Psoas muscle (tissue), 8 donors: ENCODE data around the gene KDM4C. TPM values are rescaled to one million over a fixed set of nuclear protein-coding genes. Genes with fewer than 3 reads are reported as not detected.

Experiments
- ATAC-seq, 4 donors: fragments of 200-7000 bp; cut with Tn5 transposase; one replicate each; pipeline ENCODE4 v1.9.1; 2020; ENCODE audit warnings: moderate library complexity in 3 of 4, mild to moderate bottlenecking in 2 of 4
- DNase-seq, 2 donors: peaks; one replicate each; pipeline ENCODE4 v3.0.0-alpha.2; 2020
- H3K27ac ChIP-seq: fragments of 200-600 bp; one replicate; pipeline ENCODE4 v1.8.0; 2022
- H3K27me3 ChIP-seq, 3 donors: fragments of 200-600 bp in 1 of 3; one replicate each; pipeline versions ENCODE4 v1.6.1 to v1.8.0; 2013 to 2022; ENCODE audit warnings: low read length in 2 of 3, mild to moderate bottlenecking in 2 of 3, moderate library complexity in 1 of 3; ENCODE audit not compliant: insufficient read depth in 3 of 3
- H3K36me3 ChIP-seq, 2 donors: fragments of 200-600 bp in 1 of 2; one replicate each; pipeline versions ENCODE4 v1.6.1 to v1.8.0; 2013 to 2022; ENCODE audit warnings: low read depth in 1 of 2, mild to moderate bottlenecking in 1 of 2, moderate library complexity in 1 of 2; ENCODE audit not compliant: insufficient read depth in 1 of 2
- H3K4me1 ChIP-seq: fragments of 200-600 bp; one replicate; pipeline ENCODE4 v1.8.0; 2022
- H3K4me3 ChIP-seq: fragments of 200-600 bp; one replicate; pipeline ENCODE4 v1.8.0; 2022; ENCODE audit warnings: mild to moderate bottlenecking
- H3K9me3 ChIP-seq: fragments of 200-600 bp; one replicate; pipeline ENCODE4 v1.8.0; 2022
- WGBS, 3 donors: extraction: QIAGEN DNeasy Blood & Tissue Kit; methylation state at CpG; one replicate each; pipeline versions ENCODE4 v1.1.6 to v1.1.7; 2013; 5-methylcytosine and 5-hydroxymethylcytosine counted together
- intact Hi-C, 2 donors: fragments of 100-400 bp; cut with DNase I; formaldehyde crosslinking; loops; one replicate each; pipeline versions ENCODE4 v1.11.0 to v1.14.2; 2022
- polyA plus RNA-seq, 3 donors: library from polyadenylated mRNA; stranded (reverse); fragments of 200-250 nt; gene quantifications; one replicate each; pipeline ENCODE4 v1.2.3, GENCODE V29; 2013
- total RNA-seq, 4 donors: library from RNA; stranded (reverse); fragmentation: NEBNext Ultra II Directional in 2 of 4; extraction: Animal tissue kit (Norgen Biotek cat#: 25700) in 2 of 4; gene quantifications; one replicate each; pipeline versions ENCODE4 v1.2.1 to v1.2.4, GENCODE V29; 2021 to 2023
- TF ChIP-seq, protein P1 (sequence below): fragments of 200-600 bp; IDR thresholded peaks from one replicate; pipeline ENCODE4 v1.8.0; 2022; ENCODE audit warnings: antibody characterized with exemption
- donor health status: healthy with polysubstance abuse.
- donor health status: DM: no; HTN: no; CAD: no; lungs with moderate emphysema.
- donor health status: Bipolar disorder and iron deficiency.
- donor health status: healthy.
- donor health status: DM: yes; HTN: yes; CAD: no.
- donor health status: DM: no; HTN: no; CAD: no.
- donor health status: DM: no; HTN: no; CAD: no.
- donor health status: DM: yes; HTN: yes; CAD: no.

KDM4C gene
- total and polyA plus RNA-seq, 7 donors, result 2.7 to 13.0 (median 10.1) TPM

DNA sequence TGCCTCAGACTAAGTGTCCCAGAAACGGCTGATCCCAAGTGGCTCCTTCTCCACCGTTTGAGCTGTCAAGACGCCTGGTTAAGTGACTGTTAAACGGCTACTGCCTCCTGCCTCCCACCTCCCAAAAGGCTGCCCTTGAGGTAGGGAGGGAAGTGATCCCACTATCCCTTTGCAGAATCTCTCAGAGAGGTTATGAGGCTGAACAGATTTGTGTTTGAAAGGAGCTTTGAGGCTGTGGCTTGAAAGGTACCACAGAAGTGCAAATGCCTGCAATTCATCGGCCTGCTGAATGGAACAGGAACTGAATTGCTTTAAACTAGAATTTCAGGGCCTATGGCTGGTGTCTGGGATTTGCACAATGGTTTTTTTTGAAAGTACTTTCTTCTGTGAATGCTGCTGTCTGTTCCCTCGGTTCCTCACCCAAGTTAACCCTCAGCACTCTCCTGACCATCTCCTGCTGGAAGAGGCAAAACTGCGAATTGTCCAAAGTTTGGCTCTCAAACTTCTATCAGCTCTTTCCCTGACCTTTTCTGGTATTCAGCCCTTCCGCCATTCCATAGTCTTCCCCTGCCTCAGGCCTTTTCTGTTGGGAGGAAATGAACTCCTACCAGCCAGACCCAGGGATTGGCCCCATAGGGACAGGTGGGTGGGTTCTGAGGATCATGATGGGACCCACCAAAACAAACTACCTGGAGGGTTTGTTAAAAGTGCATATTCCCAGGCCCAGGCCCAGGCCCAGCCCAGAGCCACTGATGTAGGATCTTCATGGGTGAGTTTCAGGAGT lies 453.3 kb downstream of the KDM4C start:
- Histone ChIP-seq H3K4me1 (no peaks in the 10 kb centered on the region), H3K9me3 (no peaks in the 10 kb centered on the region), H3K27me3 (no peaks in the 10 kb centered on the region), H3K4me3 (no peak overlapping the region), H3K27ac (no peak overlapping the region), H3K36me3 (no peaks in the 10 kb centered on the region)
- intact Hi-C loops, result no loop called here
- TF ChIP-seq, protein P1, sequence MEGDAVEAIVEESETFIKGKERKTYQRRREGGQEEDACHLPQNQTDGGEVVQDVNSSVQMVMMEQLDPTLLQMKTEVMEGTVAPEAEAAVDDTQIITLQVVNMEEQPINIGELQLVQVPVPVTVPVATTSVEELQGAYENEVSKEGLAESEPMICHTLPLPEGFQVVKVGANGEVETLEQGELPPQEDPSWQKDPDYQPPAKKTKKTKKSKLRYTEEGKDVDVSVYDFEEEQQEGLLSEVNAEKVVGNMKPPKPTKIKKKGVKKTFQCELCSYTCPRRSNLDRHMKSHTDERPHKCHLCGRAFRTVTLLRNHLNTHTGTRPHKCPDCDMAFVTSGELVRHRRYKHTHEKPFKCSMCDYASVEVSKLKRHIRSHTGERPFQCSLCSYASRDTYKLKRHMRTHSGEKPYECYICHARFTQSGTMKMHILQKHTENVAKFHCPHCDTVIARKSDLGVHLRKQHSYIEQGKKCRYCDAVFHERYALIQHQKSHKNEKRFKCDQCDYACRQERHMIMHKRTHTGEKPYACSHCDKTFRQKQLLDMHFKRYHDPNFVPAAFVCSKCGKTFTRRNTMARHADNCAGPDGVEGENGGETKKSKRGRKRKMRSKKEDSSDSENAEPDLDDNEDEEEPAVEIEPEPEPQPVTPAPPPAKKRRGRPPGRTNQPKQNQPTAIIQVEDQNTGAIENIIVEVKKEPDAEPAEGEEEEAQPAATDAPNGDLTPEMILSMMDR, result no peak
- ATAC-seq (no peak), DNase-seq (no peak)
- 71 to 78% (median 72%) methylated on average over 8 of the region's 8 CpGs for WGBS, 3 donors

- no peaks in the 10 kb centered on the region for H3K27me3 ChIP-seq
- ATAC-seq (no peak), DNase-seq (no peak)
- H3K27ac ChIP-seq, result no peak overlapping the region
- intact Hi-C loops, result no loop called here
- H3K4me1 ChIP-seq, result no peaks in the 10 kb centered on the region
- H3K9me3 ChIP-seq, result no peaks in the 10 kb centered on the region
- H3K4me3 ChIP-seq, result no peak overlapping the region
- no peaks in the 10 kb centered on the region for H3K36me3 ChIP-seq
- TF ChIP-seq, protein P1, result no peak
- WGBS, 3 donors, result 70 to 87% (median 73%) methylated on average over 3 of the region's 3 CpGs
Measured at GRCh38 chr9:7211657-7212056, 453.9 kb downstream of the KDM4C start.

DNA sequence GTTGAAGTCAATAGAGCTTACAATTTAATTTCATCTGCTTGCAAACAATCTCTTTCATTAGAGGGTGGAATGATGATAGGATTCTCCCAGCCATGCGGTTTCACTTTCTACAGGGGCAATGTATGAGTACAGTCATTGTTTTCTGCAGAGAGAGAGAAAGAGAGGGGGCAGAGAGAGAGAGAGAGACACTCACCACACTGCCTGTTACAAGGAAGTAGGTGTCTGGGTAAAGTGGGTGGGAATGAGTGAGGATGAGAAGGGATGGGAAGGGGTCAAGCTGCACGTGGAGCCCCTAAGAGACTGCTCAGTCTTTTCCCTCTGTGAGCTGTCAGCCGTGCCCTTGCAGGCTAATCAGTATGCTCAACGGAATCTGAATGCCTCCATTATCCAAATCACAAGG lies 454.3 kb downstream of the KDM4C start:
- H3K27me3 ChIP-seq, result no peaks in the 10 kb centered on the region
- ATAC-seq (no peak), DNase-seq (no peak)
- no peaks in the 10 kb centered on the region for H3K4me1 ChIP-seq
- TF ChIP-seq, protein P1, result no peak
- no peak overlapping the region for H3K4me3 ChIP-seq
- intact Hi-C loops, result no loop called here
- H3K27ac ChIP-seq, result no peak overlapping the region
- H3K9me3 ChIP-seq, result no peaks in the 10 kb centered on the region
- WGBS, 3 donors, result 36 to 47% (median 37%) methylated on average over 4 of the region's 4 CpGs
- no peaks in the 10 kb centered on the region for H3K36me3 ChIP-seq

- H3K36me3 ChIP-seq, result no peaks in the 10 kb centered on the region
- H3K4me1 ChIP-seq, result no peaks in the 10 kb centered on the region
- H3K9me3 ChIP-seq, result no peaks in the 10 kb centered on the region
- TF ChIP-seq, protein P1, result no peak
- WGBS, 3 donors, result 48 to 78% (median 78%) methylated on average over 7 of the region's 7 CpGs
- no peaks in the 10 kb centered on the region for H3K27me3 ChIP-seq
- H3K4me3 ChIP-seq, result no peak overlapping the region
- DNase-seq, result no peak
- intact Hi-C loops, result no loop called here
- ATAC-seq, result no peak
- no peak overlapping the region for H3K27ac ChIP-seq
Measured at GRCh38 chr9:7216004-7216841, 458.4 kb downstream of the KDM4C start.
